Endodermal cell (in vitro differentiated cells): ENCODE measurements around the gene PTPRE. TPM values are rescaled to one million over a fixed set of nuclear protein-coding genes. Genes with fewer than 3 reads are reported as not detected.

ENCODE experiments used
- DNase-seq: peaks from one replicate; pipeline ENCODE4 v3.0.0-alpha.2; 2017
- H3K27ac ChIP-seq: 2 replicates; pipeline ENCODE4 v1.5.1; 2013; ENCODE audit warnings: mild to moderate bottlenecking, low read depth, low read length, moderate library complexity
- H3K27me3 ChIP-seq: 2 replicates; pipeline ENCODE4 v1.6.1; 2013; ENCODE audit warnings: mild to moderate bottlenecking, low read length, moderate library complexity; ENCODE audit not compliant: insufficient read depth, control insufficient read depth, poor library complexity, severe bottlenecking
- H3K36me3 ChIP-seq: 2 replicates; pipeline ENCODE4 v1.7.0; 2013; ENCODE audit warnings: mild to moderate bottlenecking, low read length, moderate library complexity; ENCODE audit not compliant: control insufficient read depth, insufficient read depth
- H3K4me1 ChIP-seq: one replicate; pipeline ENCODE4 v1.7.0; 2013; ENCODE audit warnings: low read length; ENCODE audit not compliant: control insufficient read depth, insufficient read depth
- H3K4me3 ChIP-seq: 2 replicates; pipeline ENCODE4 v1.5.1; 2013; ENCODE audit warnings: mild to moderate bottlenecking, low read length, moderate library complexity
- H3K9ac ChIP-seq: 2 replicates; pipeline ENCODE4 v1.6.1; 2013; ENCODE audit warnings: mild to moderate bottlenecking, low read length, moderate library complexity; ENCODE audit not compliant: poor library complexity, severe bottlenecking; ENCODE audit errors: extremely low read depth
- H3K9me3 ChIP-seq: 2 replicates; pipeline ENCODE4 v1.6.1; 2013; ENCODE audit warnings: mild to moderate bottlenecking, low read length, moderate library complexity; ENCODE audit not compliant: control insufficient read depth
- H3K27ac Mint-ChIP-seq: 2 replicates; pipeline ENCODE4 v1.8.0; 2020; ENCODE audit warnings: mixed read lengths
- H3K27me3 Mint-ChIP-seq: 2 replicates; pipeline ENCODE4 v1.8.0; 2021; ENCODE audit warnings: mild to moderate bottlenecking, mixed read lengths; ENCODE audit not compliant: insufficient read depth
- H3K36me3 Mint-ChIP-seq: 2 replicates; pipeline ENCODE4 v1.8.0; 2020; ENCODE audit warnings: low read depth, mixed read lengths
- H3K4me1 Mint-ChIP-seq: 2 replicates; pipeline ENCODE4 v1.8.0; 2020; ENCODE audit warnings: mixed read lengths
- H3K4me3 Mint-ChIP-seq: 2 replicates; pipeline ENCODE4 v1.8.0; 2020; ENCODE audit warnings: mild to moderate bottlenecking, moderate library complexity, mixed read lengths
- H3K9me3 Mint-ChIP-seq: 2 replicates; pipeline ENCODE4 v1.8.0; 2020; ENCODE audit warnings: mild to moderate bottlenecking, mixed read lengths
- WGBS, 2 experiments: methylation state at CpG; one replicate each; pipeline versions ENCODE4 v1.1.5 to v1.1.7; 2013; ENCODE audit warnings: missing lambda C conversion rate in 2 of 2, mixed read lengths in 1 of 2; ENCODE audit not compliant: insufficient coverage in 1 of 2, insufficient read length in 1 of 2; 5-methylcytosine and 5-hydroxymethylcytosine counted together
- total RNA-seq, 2 donors: library from RNA; stranded (reverse); fragmentation: NEBNext Ultra II Directional in 1 of 2; extraction: Animal tissue kit (Norgen Biotek cat#: 25700) in 1 of 2; gene quantifications; 2 replicates in 1 of 2; 3 replicates in 1 of 2; pipeline ENCODE4 v1.2.1, GENCODE V29; 2021
- TF ChIP-seq, protein P1 (sequence below): fragments of 200-600 bp; sonication (generic); conservative IDR thresholded peaks from 2 replicates; pipeline ENCODE4 v1.5.0; 2021; ENCODE audit warnings: antibody characterized with exemption, mild to moderate bottlenecking

The PTPRE gene
- total RNA-seq, 2 donors from 2014 or later: 0.75 to 3.0 TPM

DNA sequence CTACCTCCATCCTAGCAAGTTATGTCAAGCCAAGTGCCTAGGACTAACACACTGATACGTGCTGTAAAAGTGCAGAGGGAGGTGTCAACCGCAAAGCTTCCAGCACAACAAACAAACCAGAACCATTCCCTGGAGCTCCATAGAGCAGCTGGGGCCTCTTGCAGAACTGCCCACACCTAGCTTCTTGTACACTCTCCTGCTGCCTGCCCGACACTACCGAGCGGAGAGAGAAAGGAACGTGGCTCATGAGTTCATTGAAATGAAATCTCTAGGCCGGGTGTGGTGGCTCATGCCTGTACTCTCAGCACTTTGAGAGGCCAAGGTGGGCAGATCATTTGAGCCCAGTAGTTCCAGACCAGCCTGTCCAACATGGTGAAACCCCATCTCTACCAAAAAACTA is 145.8 kb downstream of the PTPRE start:
- Histone ChIP-seq H3K9me3 (no peaks in the 10 kb centered on the region), H3K9ac (no peak overlapping the region), H3K4me1 (no peaks in the 10 kb centered on the region), H3K27me3 (no peaks in the 10 kb centered on the region), H3K36me3 (no peaks in the 10 kb centered on the region), H3K27ac (no peak overlapping the region), H3K4me3 (no peak overlapping the region)
- no peak for DNase-seq
- TF ChIP-seq, protein P1, sequence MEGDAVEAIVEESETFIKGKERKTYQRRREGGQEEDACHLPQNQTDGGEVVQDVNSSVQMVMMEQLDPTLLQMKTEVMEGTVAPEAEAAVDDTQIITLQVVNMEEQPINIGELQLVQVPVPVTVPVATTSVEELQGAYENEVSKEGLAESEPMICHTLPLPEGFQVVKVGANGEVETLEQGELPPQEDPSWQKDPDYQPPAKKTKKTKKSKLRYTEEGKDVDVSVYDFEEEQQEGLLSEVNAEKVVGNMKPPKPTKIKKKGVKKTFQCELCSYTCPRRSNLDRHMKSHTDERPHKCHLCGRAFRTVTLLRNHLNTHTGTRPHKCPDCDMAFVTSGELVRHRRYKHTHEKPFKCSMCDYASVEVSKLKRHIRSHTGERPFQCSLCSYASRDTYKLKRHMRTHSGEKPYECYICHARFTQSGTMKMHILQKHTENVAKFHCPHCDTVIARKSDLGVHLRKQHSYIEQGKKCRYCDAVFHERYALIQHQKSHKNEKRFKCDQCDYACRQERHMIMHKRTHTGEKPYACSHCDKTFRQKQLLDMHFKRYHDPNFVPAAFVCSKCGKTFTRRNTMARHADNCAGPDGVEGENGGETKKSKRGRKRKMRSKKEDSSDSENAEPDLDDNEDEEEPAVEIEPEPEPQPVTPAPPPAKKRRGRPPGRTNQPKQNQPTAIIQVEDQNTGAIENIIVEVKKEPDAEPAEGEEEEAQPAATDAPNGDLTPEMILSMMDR: no peak
- no peak overlapping the region for H3K4me3 Mint-ChIP-seq
- peaks cover 3% of the 10 kb centered on the region for H3K27me3 Mint-ChIP-seq
- no peaks in the 10 kb centered on the region for H3K9me3 Mint-ChIP-seq
- peaks cover 2% of the 10 kb centered on the region for H3K4me1 Mint-ChIP-seq
- H3K36me3 Mint-ChIP-seq: no peaks in the 10 kb centered on the region
- H3K27ac Mint-ChIP-seq: no peak overlapping the region
- WGBS, 2 experiments: 80 to 87% methylated on average over 1 to 7 of the region's 7 CpGs

DNA sequence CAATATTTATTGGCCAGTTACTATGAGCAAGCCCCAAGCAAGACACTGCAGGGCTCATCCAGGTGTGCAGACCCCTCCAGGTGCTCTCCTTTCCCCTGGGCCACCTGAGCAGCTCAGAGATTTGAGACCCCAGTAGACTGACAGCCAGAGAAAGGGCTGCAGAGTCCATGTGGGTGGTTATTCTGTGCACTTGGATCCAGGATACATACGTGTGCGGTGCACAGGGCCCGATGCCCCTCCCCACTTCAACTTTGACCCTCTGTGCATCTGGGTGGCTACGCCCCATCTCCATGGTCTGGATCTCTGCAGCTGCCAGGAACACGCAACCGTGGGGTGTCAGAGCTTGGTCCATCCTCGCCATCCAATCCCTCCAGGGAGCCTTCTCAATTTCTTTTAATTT is 146.5 kb downstream of the PTPRE start:
- no peak overlapping the region for H3K4me3 Mint-ChIP-seq
- H3K4me1 Mint-ChIP-seq: no peaks in the 10 kb centered on the region
- no peak overlapping the region for H3K27ac Mint-ChIP-seq
- no peaks in the 10 kb centered on the region for H3K9me3 Mint-ChIP-seq
- DNase-seq: no peak
- H3K36me3 Mint-ChIP-seq: no peaks in the 10 kb centered on the region
- no peaks in the 10 kb centered on the region for H3K27me3 ChIP-seq
- no peak overlapping the region for H3K27ac ChIP-seq
- no peak overlapping the region for H3K9ac ChIP-seq
- TF ChIP-seq, protein P1: no peak
- H3K4me3 ChIP-seq: no peak overlapping the region
- H3K4me1 ChIP-seq: no peaks in the 10 kb centered on the region
- H3K36me3 ChIP-seq: no peaks in the 10 kb centered on the region
- H3K9me3 ChIP-seq: no peaks in the 10 kb centered on the region
- peaks cover 3% of the 10 kb centered on the region for H3K27me3 Mint-ChIP-seq
- 92 to 100% methylated on average over 2 to 6 of the region's 7 CpGs for WGBS, 2 experiments

DNA sequence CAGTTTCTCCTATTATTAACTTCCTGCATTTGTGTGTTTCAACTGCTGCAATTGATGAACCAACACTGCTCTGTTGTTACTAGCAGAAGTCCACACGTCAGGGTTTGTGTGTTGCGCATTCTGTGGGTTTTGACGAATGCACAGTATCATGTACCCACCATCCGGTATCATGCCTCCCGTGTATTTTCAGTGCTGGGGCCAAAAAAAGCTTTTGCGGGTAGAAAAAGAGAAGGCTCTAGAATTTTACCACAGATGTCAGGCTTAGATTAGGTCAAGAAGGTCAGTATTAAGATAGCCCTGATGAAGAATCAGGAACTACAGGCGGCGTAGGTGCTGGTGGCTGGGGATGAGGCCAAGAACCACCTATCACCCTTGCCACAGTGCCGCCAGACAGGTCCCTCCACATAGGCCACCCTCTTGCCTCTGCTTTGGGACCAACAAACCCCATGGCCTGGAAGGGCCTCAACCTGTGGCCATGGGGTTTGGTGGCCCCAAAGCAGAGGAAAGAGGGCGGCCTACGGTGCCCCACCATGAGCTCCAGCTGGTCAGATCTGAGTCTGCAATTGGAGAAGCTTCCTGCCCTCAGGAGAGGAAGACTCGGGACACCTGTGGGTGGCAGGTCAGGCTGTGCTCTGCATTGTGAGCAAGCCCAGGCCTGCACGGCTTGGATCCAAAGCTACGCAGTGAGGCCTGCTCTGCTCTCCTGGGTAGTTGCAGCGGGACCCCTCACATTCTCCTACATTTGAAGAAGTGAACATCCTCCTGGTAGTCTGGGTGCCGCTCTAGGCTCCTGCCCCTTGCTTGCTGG is 147.5 kb downstream of the PTPRE start:
- Histone ChIP-seq H3K27ac (no peak overlapping the region), H3K36me3 (no peaks in the 10 kb centered on the region), H3K9ac (no peak overlapping the region), H3K27me3 (no peaks in the 10 kb centered on the region), H3K4me1 (no peaks in the 10 kb centered on the region), H3K4me3 (no peak overlapping the region), H3K9me3 (no peaks in the 10 kb centered on the region)
- no peak for DNase-seq
- no peak overlapping the region for H3K4me3 Mint-ChIP-seq
- H3K36me3 Mint-ChIP-seq: no peaks in the 10 kb centered on the region
- no peak overlapping the region for H3K27ac Mint-ChIP-seq
- H3K27me3 Mint-ChIP-seq: no peaks in the 10 kb centered on the region
- H3K9me3 Mint-ChIP-seq: no peaks in the 10 kb centered on the region
- TF ChIP-seq, protein P1: no peak
- no peaks in the 10 kb centered on the region for H3K4me1 Mint-ChIP-seq
- WGBS, 2 experiments: 94 to 98% methylated on average over 7 to 16 of the region's 16 CpGs
